Activated CD4-positive, alpha-beta T cell treated with anti-CD3 and anti-CD28 coated beads for 36 hours (primary cell): ENCODE measurements around the gene LMF2. TPM values are rescaled to one million over a fixed set of nuclear protein-coding genes. Genes with fewer than 3 reads are reported as not detected.

Experiments
- ATAC-seq: fragments of 200-7000 bp; cut with Tn5 transposase; one replicate; pipeline ENCODE4 v1.10.0; 2021; ENCODE audit warnings: mild to moderate bottlenecking, moderate library complexity
- CTCF ChIA-PET: fragments of 350-600 bp; sonication (Branson Sonifier 250); formaldehyde crosslinking; loops from one replicate; lab custom pipeline; 2021; ENCODE audit warnings: antibody characterized with exemption; lab: Charles Lee
- POLR2A ChIA-PET: fragments of 350-600 bp; sonication (Branson Sonifier 250); formaldehyde crosslinking; loops from one replicate; lab custom pipeline; 2021; ENCODE audit warnings: antibody characterized with exemption, inconsistent platforms; lab: Charles Lee
- DNase-seq: peaks from one replicate; pipeline ENCODE4 v3.0.0-alpha.2; 2020
- H3K27ac Mint-ChIP-seq: one replicate; pipeline ENCODE4 v1.8.0; 2021; ENCODE audit warnings: mixed read lengths
- H3K27me3 Mint-ChIP-seq: one replicate; pipeline ENCODE4 v1.8.0; 2021; ENCODE audit warnings: mixed read lengths
- H3K36me3 Mint-ChIP-seq: one replicate; pipeline ENCODE4 v1.8.0; 2021; ENCODE audit warnings: low read depth, mixed read lengths
- H3K4me1 Mint-ChIP-seq: one replicate; pipeline ENCODE4 v1.8.0; 2021; ENCODE audit warnings: mixed read lengths
- H3K4me3 Mint-ChIP-seq: one replicate; pipeline ENCODE4 v1.8.0; 2021; ENCODE audit warnings: mild to moderate bottlenecking, moderate library complexity, mixed read lengths
- H3K9me3 Mint-ChIP-seq: one replicate; pipeline ENCODE4 v1.8.0; 2021; ENCODE audit warnings: low read depth, mixed read lengths
- intact Hi-C, 2 experiments: fragments of 100-400 bp; cut with DNase I in 1 of 2; cut with micrococcal nuclease in 1 of 2; formaldehyde crosslinking; loops; one replicate each; pipeline versions ENCODE4 v1.14.2 to v1.15.1; 2022 to 2024; cut with DNase I, micrococcal nuclease
- total RNA-seq, 2 experiments: library from RNA; stranded (reverse); gene quantifications; one replicate each; pipeline ENCODE4 v1.2.3, GENCODE V29; 2021

The LMF2 gene
- total RNA-seq: 10 to 100 TPM; 46.8 to 49.4 TPM

- H3K4me3 Mint-ChIP-seq: peak within 1 kb of the TSS; percentile 91
- ATAC-seq (peak; percentile 83), DNase-seq (peak; percentile 98)
- intact Hi-C loops: loop anchor here (1.0 to 10.0 kb wide), 5 partner anchors 26 to 263 kb away; partner anchors contain the start of genes ADM2 (in 1 of the 2), SBF1 (in 1 of the 2) and TUBGCP6 (in 1 of the 2)
- no peaks in the 10 kb centered on the region for H3K27me3 Mint-ChIP-seq
- peak within 1 kb of the TSS; percentile 95 for H3K27ac Mint-ChIP-seq
- CTCF ChIA-PET: interaction anchor here (0.6 to 5.7 kb wide), 8 partner anchors 9 to 122 kb away, joined by 3 to 76 read pairs (median 4); partner anchors contain the start of genes CHKB, SCO2 and SYCE3
- peaks cover 21% of the 10 kb centered on the region for H3K36me3 Mint-ChIP-seq
- no peaks in the 10 kb centered on the region for H3K9me3 Mint-ChIP-seq
- peaks cover 19% of the 10 kb centered on the region for H3K4me1 Mint-ChIP-seq
- POLR2A ChIA-PET: interaction anchor here (0.6 to 3.6 kb wide), 10 partner anchors 9 to 119 kb away, joined by 3 to 65 read pairs (median 8); partner anchors contain the start of genes CHKB and SCO2
These were observed at the start of gene LMF2 for GRCh38 chr22:50507421-50507990. Gene LMF2, minus strand, starts transcription at chr22:50507702. Its CDS starts 27 bp downstream, at chr22:50507675.

- H3K4me3 Mint-ChIP-seq: no peak overlapping the region
- no peak for DNase-seq
- intact Hi-C loops: no loop called here
- ATAC-seq: no peak
- POLR2A ChIA-PET: no interaction called here
- H3K27me3 Mint-ChIP-seq: no peaks in the 10 kb centered on the region
- H3K36me3 Mint-ChIP-seq: no peaks in the 10 kb centered on the region
- peaks cover 7% of the 10 kb centered on the region for H3K4me1 Mint-ChIP-seq
- CTCF ChIA-PET: interaction anchor here (0.6 to 1.9 kb wide), 4 partner anchors 9 to 321 kb away, joined by 3 to 9 read pairs (median 6); partner anchors contain the start of gene KLHDC7B
- H3K9me3 Mint-ChIP-seq: no peaks in the 10 kb centered on the region
- no peak overlapping the region for H3K27ac Mint-ChIP-seq
These were observed 49.2 kb upstream of the LMF2 start for GRCh38 chr22:50556703-50557102.

- H3K27me3 Mint-ChIP-seq: no peaks in the 10 kb centered on the region
- peaks cover 3% of the 10 kb centered on the region for H3K36me3 Mint-ChIP-seq
- H3K4me3 Mint-ChIP-seq: no peak overlapping the region
- DNase-seq (no peak), ATAC-seq (no peak)
- H3K4me1 Mint-ChIP-seq: peaks cover 10% of the 10 kb centered on the region
- H3K9me3 Mint-ChIP-seq: no peaks in the 10 kb centered on the region
- H3K27ac Mint-ChIP-seq: no peak overlapping the region
- intact Hi-C loops: no loop called here
- ChIA-PET CTCF (no interaction called here), POLR2A (no interaction called here)
These were observed 45.8 kb upstream of the LMF2 start for GRCh38 chr22:50553310-50553709.

GRCh38 chr22:50551160-50551752, 43.8 kb upstream of the LMF2 start:
- Mint-ChIP-seq H3K27ac (no peak overlapping the region), H3K9me3 (no peaks in the 10 kb centered on the region), H3K27me3 (no peaks in the 10 kb centered on the region), H3K36me3 (peaks cover 3% of the 10 kb centered on the region), H3K4me1 (peaks cover 12% of the 10 kb centered on the region), H3K4me3 (no peak overlapping the region)
- intact Hi-C loops: no loop called here
- POLR2A ChIA-PET: interaction anchor here (1.4 kb wide), 1 partner anchor 26 kb away, joined by 7 read pairs; the partner anchor contains the start of gene SCO2
- ATAC-seq (no peak), DNase-seq (no peak)
- CTCF ChIA-PET: interaction anchor here (1.3 to 2.2 kb wide), 3 partner anchors 12 to 70 kb away, joined by 3 to 15 read pairs (median 4); partner anchors contain the start of genes SCO2 and SYCE3

GRCh38 chr22:50550395-50550794, 42.9 kb upstream of the LMF2 start:
- POLR2A ChIA-PET: interaction anchor here (1.4 kb wide), 1 partner anchor 25 kb away, joined by 7 read pairs; the partner anchor contains the start of gene SCO2
- no peak for DNase-seq
- Mint-ChIP-seq H3K27me3 (no peaks in the 10 kb centered on the region), H3K9me3 (no peaks in the 10 kb centered on the region), H3K27ac (no peak overlapping the region), H3K4me3 (peak overlapping the region; percentile 74), H3K36me3 (peaks cover 3% of the 10 kb centered on the region), H3K4me1 (peaks cover 21% of the 10 kb centered on the region)
- CTCF ChIA-PET: interaction anchor here (0.8 to 2.2 kb wide), 6 partner anchors 10 to 71 kb away, joined by 3 to 15 read pairs (median 3); partner anchors contain the start of genes LMF2, SCO2 and SYCE3
- ATAC-seq: no peak
- intact Hi-C loops: no loop called here

GRCh38 chr22:50548921-50549790, 41.7 kb upstream of the LMF2 start:
- intact Hi-C loops: no loop called here
- Mint-ChIP-seq H3K36me3 (peaks cover 3% of the 10 kb centered on the region), H3K4me1 (peaks cover 33% of the 10 kb centered on the region), H3K9me3 (no peaks in the 10 kb centered on the region), H3K4me3 (peak overlapping the region; percentile 74), H3K27ac (peak overlapping the region; percentile 77), H3K27me3 (no peaks in the 10 kb centered on the region)
- ChIA-PET CTCF (interaction anchor here (0.7 to 2.5 kb wide), 8 partner anchors 10 to 141 kb away, joined by 3 to 14 read pairs (median 3); partner anchors contain the start of genes LMF2 and SCO2), POLR2A (interaction anchor here (0.8 to 0.9 kb wide), 2 partner anchors 23 to 72 kb away, joined by 3 to 5 read pairs; partner anchors contain the start of gene SCO2)
- ATAC-seq: peak; percentile 4
- DNase-seq: no peak

GRCh38 chr22:50548040-50548920, 40.8 kb upstream of the LMF2 start:
- CTCF ChIA-PET: interaction anchor here (0.6 to 4.0 kb wide), 10 partner anchors 9 to 119 kb away, joined by 3 to 29 read pairs (median 3); partner anchors contain the start of genes SCO2 and SYCE3
- intact Hi-C loops: no loop called here
- POLR2A ChIA-PET: interaction anchor here (0.5 to 0.9 kb wide), 3 partner anchors 23 to 120 kb away, joined by 3 to 5 read pairs (median 3); partner anchors contain the start of gene SCO2
- Mint-ChIP-seq H3K36me3 (peaks cover 3% of the 10 kb centered on the region), H3K27ac (peak overlapping the region; percentile 81), H3K9me3 (no peaks in the 10 kb centered on the region), H3K4me3 (peak overlapping the region; percentile 67), H3K4me1 (peaks cover 36% of the 10 kb centered on the region), H3K27me3 (no peaks in the 10 kb centered on the region)
- peak; percentile 73 for DNase-seq
- peak; percentile 34 for ATAC-seq

GRCh38 chr22:50547263-50547985, 39.9 kb upstream of the LMF2 start:
- intact Hi-C loops: no loop called here
- ATAC-seq (no peak), DNase-seq (no peak)
- Mint-ChIP-seq H3K9me3 (no peaks in the 10 kb centered on the region), H3K36me3 (peaks cover 6% of the 10 kb centered on the region), H3K4me1 (peaks cover 40% of the 10 kb centered on the region), H3K27me3 (no peaks in the 10 kb centered on the region), H3K4me3 (peak overlapping the region; percentile 45), H3K27ac (no peak overlapping the region)
- POLR2A ChIA-PET: no interaction called here
- CTCF ChIA-PET: interaction anchor here (0.7 to 4.0 kb wide), 6 partner anchors 8 to 63 kb away, joined by 3 to 29 read pairs (median 6); partner anchors contain the start of genes SCO2 and SYCE3

GRCh38 chr22:50546326-50547262, 39.1 kb upstream of the LMF2 start:
- H3K27me3 Mint-ChIP-seq: no peaks in the 10 kb centered on the region
- H3K9me3 Mint-ChIP-seq: no peaks in the 10 kb centered on the region
- H3K4me3 Mint-ChIP-seq: no peak overlapping the region
- peaks cover 6% of the 10 kb centered on the region for H3K36me3 Mint-ChIP-seq
- DNase-seq (no peak), ATAC-seq (no peak)
- intact Hi-C loops: no loop called here
- H3K4me1 Mint-ChIP-seq: peaks cover 48% of the 10 kb centered on the region
- ChIA-PET POLR2A (no interaction called here), CTCF (interaction anchor here (1.2 to 4.0 kb wide), 9 partner anchors 7 to 145 kb away, joined by 4 to 29 read pairs (median 7); partner anchors contain the start of genes SCO2 and SYCE3)
- peak overlapping the region; percentile 85 for H3K27ac Mint-ChIP-seq
